HG03280 (cell line): Measurements from ENCODE around the gene FAM83B.
"Not testable (repeated sequence)": the region's sequence is repeated elsewhere in the genome, so short reads cannot be mapped to it uniquely, and the experiment has no call there.

Experiments
- ATAC-seq: cut with Tn5 transposase; IDR thresholded peaks from one replicate; pipeline ENCODE4 v1.9.1; 2021; ENCODE audit warnings: mild to moderate bottlenecking, moderate library complexity; ENCODE audit not compliant: unreplicated experiment

Gene FAM83B

GRCh38 chr6:54856129-54856528, 9.6 kb downstream of the FAM83B start:
- no peak for ATAC-seq

GRCh38 chr6:54860132-54860531, 13.6 kb downstream of the FAM83B start:
- no peak for ATAC-seq

- ATAC-seq = no peak
Measured at GRCh38 chr6:54860739-54861138, 14.2 kb downstream of the FAM83B start.

- ATAC-seq = no peak
Measured at GRCh38 chr6:54861905-54862616, 15.5 kb downstream of the FAM83B start.

GRCh38 chr6:54864272-54864671, 17.7 kb downstream of the FAM83B start:
- ATAC-seq = no peak

- no peak for ATAC-seq
Measured at GRCh38 chr6:54865091-54865631, 18.6 kb downstream of the FAM83B start.

- ATAC-seq = no peak
Measured at GRCh38 chr6:54868556-54868955, 22.0 kb downstream of the FAM83B start.

GRCh38 chr6:54873599-54873998, 27.0 kb downstream of the FAM83B start:
- ATAC-seq = no peak

- ATAC-seq = no peak
Measured at GRCh38 chr6:54874349-54875048, 27.9 kb downstream of the FAM83B start.

- ATAC-seq = no peak
Measured at GRCh38 chr6:54875539-54875938, 29.0 kb downstream of the FAM83B start.

GRCh38 chr6:54876365-54876764, 29.8 kb downstream of the FAM83B start:
- ATAC-seq = no peak

- ATAC-seq = no peak
Measured at GRCh38 chr6:54876871-54877270, 30.3 kb downstream of the FAM83B start.

- no peak for ATAC-seq
Measured at GRCh38 chr6:54877713-54878317, 31.2 kb downstream of the FAM83B start.

GRCh38 chr6:54878718-54879117, 32.1 kb downstream of the FAM83B start:
- no peak for ATAC-seq

GRCh38 chr6:54879188-54879985, 32.8 kb downstream of the FAM83B start:
- no peak for ATAC-seq

- ATAC-seq = no peak
Measured at GRCh38 chr6:54881067-54881730, 34.6 kb downstream of the FAM83B start.

- not testable (repeated sequence) for ATAC-seq
Measured at GRCh38 chr6:54881891-54882290, 35.3 kb downstream of the FAM83B start.

GRCh38 chr6:54886932-54887584, 40.5 kb downstream of the FAM83B start:
- no peak for ATAC-seq

GRCh38 chr6:54891536-54891935, 45.0 kb downstream of the FAM83B start:
- no peak for ATAC-seq

GRCh38 chr6:54892831-54893230, 46.3 kb downstream of the FAM83B start:
- ATAC-seq = no peak
